H9 (cell line): ENCODE results near the gene RNF13. TPM values are rescaled to one million over a fixed set of nuclear protein-coding genes. Genes with fewer than 3 reads are reported as not detected.

Experiments used
- DNase-seq: peaks from one replicate; pipeline ENCODE4 v3.0.0-alpha.2; 2017
- H2AFZ ChIP-seq: one replicate; pipeline ENCODE4 v1.6.1; 2013; ENCODE audit warnings: mild to moderate bottlenecking, low read length, control low read depth, moderate library complexity
- H2AK5ac ChIP-seq: 2 replicates; pipeline ENCODE4 v1.6.1; 2013; ENCODE audit warnings: low read length, control low read depth, mixed read lengths; ENCODE audit not compliant: insufficient read length
- H2BK120ac ChIP-seq: one replicate; pipeline ENCODE4 v1.6.1; 2013; ENCODE audit warnings: low read depth, mild to moderate bottlenecking, low read length, control low read depth, inconsistent platforms; ENCODE audit not compliant: poor library complexity, severe bottlenecking
- H2BK12ac ChIP-seq: 2 replicates; pipeline ENCODE4 v1.6.1; 2013; ENCODE audit warnings: low read length, control low read depth, mixed read lengths, low read depth; ENCODE audit not compliant: insufficient read length
- H2BK15ac ChIP-seq: 2 replicates; pipeline ENCODE4 v1.6.1; 2013; ENCODE audit warnings: low read depth, low read length, control low read depth
- H2BK20ac ChIP-seq: one replicate; pipeline ENCODE4 v1.6.1; 2013; ENCODE audit warnings: low read depth, mild to moderate bottlenecking, low read length, control low read depth, inconsistent platforms; ENCODE audit not compliant: poor library complexity, severe bottlenecking
- H2BK5ac ChIP-seq: 2 replicates; pipeline ENCODE4 v1.6.1; 2013; ENCODE audit warnings: low read length, control low read depth, mixed read lengths; ENCODE audit not compliant: insufficient read length
- H3K14ac ChIP-seq: 2 replicates; pipeline ENCODE4 v1.6.1; 2013; ENCODE audit warnings: low read length, control low read depth; ENCODE audit not compliant: insufficient read depth
- H3K18ac ChIP-seq: 2 replicates; pipeline ENCODE4 v1.6.1; 2013; ENCODE audit warnings: low read depth, mild to moderate bottlenecking, mixed read lengths, low read length, control low read depth; ENCODE audit not compliant: insufficient read length
- H3K23ac ChIP-seq: 2 replicates; pipeline ENCODE4 v1.6.1; 2013; ENCODE audit warnings: low read length, control low read depth, mixed read lengths, low read depth; ENCODE audit not compliant: insufficient read length
- H3K23me2 ChIP-seq: 2 replicates; pipeline ENCODE4 v1.6.1; 2013; ENCODE audit warnings: low read depth, mild to moderate bottlenecking, mixed read lengths, low read length, control low read depth; ENCODE audit not compliant: insufficient read length, poor library complexity, severe bottlenecking
- H3K27ac ChIP-seq: 2 replicates; pipeline ENCODE4 v1.5.1; 2013; ENCODE audit warnings: low read length, control low read depth, mixed read lengths, low read depth; ENCODE audit not compliant: insufficient read length
- H3K27me3 ChIP-seq: 2 replicates; pipeline ENCODE4 v1.6.1; 2013; ENCODE audit warnings: low read length, control low read depth, inconsistent platforms; ENCODE audit not compliant: insufficient read depth
- H3K4ac ChIP-seq: 2 replicates; pipeline ENCODE4 v1.6.1; 2013; ENCODE audit warnings: low read depth, mild to moderate bottlenecking, control low read depth, inconsistent platforms, low read length, moderate library complexity
- H3K4me1 ChIP-seq: 2 replicates; pipeline ENCODE4 v1.6.1; 2013; ENCODE audit warnings: low read length, control low read depth, inconsistent platforms; ENCODE audit not compliant: insufficient read depth
- H3K4me2 ChIP-seq: 2 replicates; pipeline ENCODE4 v1.6.1; 2013; ENCODE audit warnings: low read length, control low read depth, mixed read lengths; ENCODE audit not compliant: insufficient read length, insufficient read depth
- H3K56ac ChIP-seq: 2 replicates; pipeline ENCODE4 v1.6.1; 2013; ENCODE audit warnings: low read depth, mild to moderate bottlenecking, mixed read lengths, low read length, control low read depth; ENCODE audit not compliant: insufficient read length
- H3K79me1 ChIP-seq: 2 replicates; pipeline ENCODE4 v1.6.1; 2013; ENCODE audit warnings: low read depth, mild to moderate bottlenecking, moderate library complexity, low read length, control low read depth, inconsistent platforms; ENCODE audit not compliant: insufficient read depth, poor library complexity, severe bottlenecking
- H3K79me2 ChIP-seq: 2 replicates; pipeline ENCODE4 v1.6.1; 2013; ENCODE audit warnings: low read length, control low read depth, inconsistent platforms; ENCODE audit not compliant: insufficient read depth
- H3K9ac ChIP-seq: 2 replicates; pipeline ENCODE4 v1.6.1; 2013; ENCODE audit warnings: low read length, control low read depth, mixed read lengths; ENCODE audit not compliant: insufficient read length; ENCODE audit errors: extremely low read depth
- H3K9me3 ChIP-seq: one replicate; pipeline ENCODE4 v1.6.1; 2013; ENCODE audit warnings: low read depth, low read length, inconsistent platforms; ENCODE audit not compliant: control insufficient read depth
- H3T11ph ChIP-seq: one replicate; pipeline ENCODE4 v1.6.1; 2013; ENCODE audit warnings: mild to moderate bottlenecking, low read length, control low read depth, inconsistent platforms
- H4K20me1 ChIP-seq: one replicate; pipeline ENCODE4 v1.6.1; 2013; ENCODE audit not compliant: control insufficient read depth, insufficient read length, insufficient read depth
- H4K5ac ChIP-seq: 2 replicates; pipeline ENCODE4 v1.6.1; 2013; ENCODE audit warnings: low read depth, mild to moderate bottlenecking, mixed read lengths, low read length, control low read depth; ENCODE audit not compliant: insufficient read length
- H4K8ac ChIP-seq: replicated peaks from 2 replicates; pipeline ENCODE4 v1.6.1; 2013; ENCODE audit warnings: low read length, control low read depth, mixed read lengths, low read depth; ENCODE audit not compliant: insufficient read length
- H4K91ac ChIP-seq: 2 replicates; pipeline ENCODE4 v1.6.1; 2013; ENCODE audit warnings: low read depth, mild to moderate bottlenecking, moderate library complexity, mixed read lengths, low read length, control low read depth; ENCODE audit not compliant: insufficient read length
- H3K27ac Mint-ChIP-seq, 3 experiments: 2 replicates in 2 of 3; 3 replicates in 1 of 3; pipeline ENCODE4 v1.8.0; 2020 to 2021; ENCODE audit warnings: mixed read lengths in 3 of 3, mild to moderate bottlenecking in 1 of 3, moderate library complexity in 1 of 3
- H3K27me3 Mint-ChIP-seq: 2 replicates; pipeline ENCODE4 v1.8.0; 2021; ENCODE audit warnings: low read depth, mild to moderate bottlenecking, moderate library complexity, mixed read lengths
- H3K36me3 Mint-ChIP-seq, 3 experiments: 2 replicates in 2 of 3; 3 replicates in 1 of 3; pipeline ENCODE4 v1.8.0; 2020 to 2021; ENCODE audit warnings: low read depth in 3 of 3, mixed read lengths in 3 of 3; ENCODE audit not compliant: insufficient read depth in 1 of 3
- H3K4me1 Mint-ChIP-seq, 2 experiments: 2 replicates each; pipeline ENCODE4 v1.8.0; 2020; ENCODE audit warnings: mixed read lengths in 2 of 2
- H3K4me3 Mint-ChIP-seq, 2 experiments: 2 replicates in 1 of 2; 3 replicates in 1 of 2; pipeline ENCODE4 v1.8.0; 2020 to 2021; ENCODE audit warnings: mild to moderate bottlenecking in 2 of 2, mixed read lengths in 2 of 2, moderate library complexity in 1 of 2
- H3K9me3 Mint-ChIP-seq, 2 experiments: 2 replicates in 1 of 2; 3 replicates in 1 of 2; pipeline ENCODE4 v1.8.0; 2020; ENCODE audit warnings: mild to moderate bottlenecking in 2 of 2, mixed read lengths in 2 of 2, moderate library complexity in 1 of 2
- CTCF ChIP-seq: fragments of 200-600 bp; sonication (generic); conservative IDR thresholded peaks from 3 replicates; pipeline ENCODE4 v1.8.0; 2021; ENCODE audit warnings: antibody characterized with exemption, mild to moderate bottlenecking
- WGBS: extraction: QIAGEN DNeasy Blood & Tissue Kit; methylation state at CpG from one replicate; pipeline ENCODE4 v1.1.7; 2013; ENCODE audit warnings: missing lambda C conversion rate, low lambda C conversion rate, mixed read lengths; ENCODE audit not compliant: insufficient read length; ENCODE audit errors: extremely low coverage; 5-methylcytosine and 5-hydroxymethylcytosine counted together
- total RNA-seq: library from RNA; stranded (reverse); gene quantifications from 2 replicates; pipeline ENCODE4 v1.2.1, GENCODE V29; 2021

The RNF13 gene
- total RNA-seq, 1 experiment from 2014 or later, result 23.4 TPM

- H4K91ac ChIP-seq, result no peak overlapping the region
- H2BK5ac ChIP-seq, result no peak overlapping the region
- H3K27ac ChIP-seq, result no peak overlapping the region
- Mint-ChIP-seq H3K27me3 (0 out of 2 replicates have a peak, but pooled peaks cover 2% of the 10 kb centered on the region), H3K36me3 (no peaks in the 10 kb centered on the region), H3K9me3 (no peaks in the 10 kb centered on the region), H3K4me1 (no peaks in the 10 kb centered on the region), H3K4me3 (no peak overlapping the region), H3K27ac (no peak overlapping the region)
- H3K9ac ChIP-seq, result no peak overlapping the region
- H3K4ac ChIP-seq, result no peak overlapping the region
- H3K56ac ChIP-seq, result no peak overlapping the region
- no peaks in the 10 kb centered on the region for H3K9me3 ChIP-seq
- H2BK120ac ChIP-seq, result no peak overlapping the region
- no peaks in the 10 kb centered on the region for H3K4me1 ChIP-seq
- H3T11ph ChIP-seq, result no peak overlapping the region
- H2AK5ac ChIP-seq, result no peak overlapping the region
- H3K79me2 ChIP-seq, result no peaks in the 10 kb centered on the region
- H3K23ac ChIP-seq, result no peak overlapping the region
- WGBS, result no CpG with 5 or more reads among the region's 3 CpGs
- H2AFZ ChIP-seq, result no peak overlapping the region
- H4K20me1 ChIP-seq, result no peaks in the 10 kb centered on the region
- TF ChIP-seq CTCF, result no peak
- no peak for DNase-seq
- H3K27me3 ChIP-seq, result no peaks in the 10 kb centered on the region
- no peaks in the 10 kb centered on the region for H3K79me1 ChIP-seq
- H4K8ac ChIP-seq, result no peak overlapping the region
- no peak overlapping the region for H3K14ac ChIP-seq
- no peak overlapping the region for H3K18ac ChIP-seq
- H3K4me2 ChIP-seq, result no peak overlapping the region
- no peak overlapping the region for H2BK15ac ChIP-seq
- no peak overlapping the region for H2BK12ac ChIP-seq
- no peak overlapping the region for H4K5ac ChIP-seq
- H2BK20ac ChIP-seq, result no peak overlapping the region
- H3K23me2 ChIP-seq, result no peaks in the 10 kb centered on the region
These were observed 49.3 kb upstream of the RNF13 start for GRCh38 chr3:149763565-149764195.
